Thymus (tissue), 11 donors: Measurements from ENCODE around the gene COBL. TPM values are rescaled to one million over a fixed set of nuclear protein-coding genes. Genes with fewer than 3 reads are reported as not detected.

Experiments used
- DNase-seq, 9 donors: peaks; one replicate each; pipeline ENCODE4 v3.0.0-alpha.2; 2013; ENCODE audit warnings: low spot score in 9 of 9, low read depth in 6 of 9, missing footprints in 1 of 9
- H3K27ac ChIP-seq, 2 donors: one replicate each; pipeline ENCODE4 v1.5.1; 2013; ENCODE audit warnings: control low read depth in 1 of 2, low read depth in 1 of 2, low read length in 1 of 2, mild to moderate bottlenecking in 1 of 2, moderate library complexity in 1 of 2
- H3K27me3 ChIP-seq, 2 donors: one replicate each; pipeline ENCODE4 v1.5.1; 2013; ENCODE audit warnings: low read length in 1 of 2; ENCODE audit not compliant: control insufficient read depth in 2 of 2, insufficient read depth in 1 of 2
- H3K36me3 ChIP-seq, 2 donors: one replicate each; pipeline ENCODE4 v1.5.1; 2013; ENCODE audit warnings: low read length in 1 of 2, mild to moderate bottlenecking in 1 of 2, moderate library complexity in 1 of 2; ENCODE audit not compliant: control insufficient read depth in 2 of 2, insufficient read depth in 2 of 2
- H3K4me1 ChIP-seq, 2 donors: one replicate each; pipeline ENCODE4 v1.5.1; 2013; ENCODE audit warnings: low read length in 2 of 2; ENCODE audit not compliant: control insufficient read depth in 2 of 2, insufficient read depth in 2 of 2
- H3K4me3 ChIP-seq, 2 donors: one replicate each; pipeline ENCODE4 v1.5.1; 2013; ENCODE audit warnings: low read length in 2 of 2, control low read depth in 1 of 2, mild to moderate bottlenecking in 1 of 2
- H3K9me3 ChIP-seq, 2 donors: one replicate each; pipeline ENCODE4 v1.5.1; 2013; ENCODE audit warnings: low read length in 1 of 2, mild to moderate bottlenecking in 1 of 2; ENCODE audit not compliant: control insufficient read depth in 2 of 2, insufficient read depth in 1 of 2
- WGBS: extraction: QIAGEN DNeasy Blood & Tissue Kit; methylation state at CpG from one replicate; pipeline ENCODE4 v1.1.7; 2013; 5-methylcytosine and 5-hydroxymethylcytosine counted together
- polyA plus RNA-seq: library from polyadenylated mRNA; stranded (reverse); fragments of 200-250 nt; gene quantifications from one replicate; pipeline ENCODE4 v1.2.3, GENCODE V29; 2013
- total RNA-seq: library from RNA; stranded (reverse); fragments of 120-200 nt; gene quantifications from one replicate; pipeline ENCODE4 v1.2.4, GENCODE V29; 2013
- donor health status: healthy.

COBL gene
- total and polyA plus RNA-seq, 2 donors, result 0.66 to 2.0 TPM

DNA sequence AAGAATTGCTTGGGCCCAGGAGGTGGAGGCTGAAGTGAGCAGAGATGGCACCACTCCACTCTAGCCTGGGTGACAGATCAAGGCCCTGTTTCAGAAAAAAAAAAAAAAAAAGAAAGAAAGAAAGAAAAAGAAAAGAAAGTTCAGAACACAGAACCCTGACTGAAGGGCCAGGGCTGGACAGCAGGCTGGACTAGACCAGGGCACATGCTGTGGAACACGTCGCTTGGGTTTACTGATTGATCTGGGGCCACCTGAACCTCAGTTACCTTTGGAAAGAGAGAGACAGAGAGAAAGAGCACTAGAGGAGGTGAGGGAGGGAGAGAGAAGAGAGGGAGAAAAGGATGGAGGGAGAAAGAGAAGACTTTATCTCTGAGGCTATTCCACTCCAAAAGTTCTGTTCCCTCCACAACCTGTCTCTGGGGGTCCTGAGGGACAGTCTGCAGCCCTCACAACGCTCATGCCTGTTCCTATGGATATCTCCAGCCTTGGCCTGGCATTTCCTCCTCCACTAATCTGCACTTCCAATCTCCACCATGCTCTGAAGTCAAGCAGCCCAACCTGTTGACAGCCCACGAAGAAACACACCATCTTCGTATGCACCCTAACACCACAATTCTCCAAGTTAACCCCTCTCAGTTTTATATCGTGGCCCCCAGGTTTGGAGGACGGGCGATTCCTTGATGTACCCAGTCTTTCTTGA lies 81.8 kb downstream of the COBL start:
- H3K4me3 ChIP-seq, result no peak overlapping the region
- no peak overlapping the region for H3K27ac ChIP-seq
- no peaks in the 10 kb centered on the region for H3K4me1 ChIP-seq
- H3K27me3 ChIP-seq, result peaks cover 0 to 4% of the 10 kb centered on the region in 2 donors
- H3K9me3 ChIP-seq, result no peaks in the 10 kb centered on the region
- WGBS, result 94% methylated on average over 8 of the region's 8 CpGs
- DNase-seq, result no peak
- H3K36me3 ChIP-seq, result no peaks in the 10 kb centered on the region

GRCh38 chr7:51234139-51234538 lies 82.5 kb downstream of the COBL start:
- Histone ChIP-seq H3K27me3 (peaks cover 0 to 4% of the 10 kb centered on the region in 2 donors), H3K36me3 (no peaks in the 10 kb centered on the region), H3K27ac (no peak overlapping the region), H3K9me3 (no peaks in the 10 kb centered on the region), H3K4me3 (no peak overlapping the region), H3K4me1 (no peaks in the 10 kb centered on the region)
- no peak for DNase-seq
- 96% methylated on average over 13 of the region's 13 CpGs for WGBS

GRCh38 chr7:51233374-51233773 lies 83.2 kb downstream of the COBL start:
- Histone ChIP-seq H3K4me3 (no peak overlapping the region), H3K4me1 (no peaks in the 10 kb centered on the region), H3K36me3 (no peaks in the 10 kb centered on the region), H3K27me3 (peaks cover 0 to 4% of the 10 kb centered on the region in 2 donors), H3K9me3 (no peaks in the 10 kb centered on the region), H3K27ac (no peak overlapping the region)
- no peak for DNase-seq
- WGBS, result 91% methylated on average over 13 of the region's 13 CpGs

- Histone ChIP-seq H3K27me3 (peaks cover 0 to 2% of the 10 kb centered on the region in 2 donors), H3K4me1 (no peaks in the 10 kb centered on the region), H3K36me3 (no peaks in the 10 kb centered on the region), H3K9me3 (no peaks in the 10 kb centered on the region), H3K27ac (no peak overlapping the region), H3K4me3 (no peak overlapping the region)
- 69% methylated on average over 5 of the region's 5 CpGs for WGBS
- no peak for DNase-seq
These were observed 85.9 kb downstream of the COBL start for GRCh38 chr7:51230723-51231122.

GRCh38 chr7:51230324-51230625 lies 86.3 kb downstream of the COBL start:
- 87% methylated on average over 2 of the region's 2 CpGs for WGBS
- H3K36me3 ChIP-seq, result no peaks in the 10 kb centered on the region
- no peak for DNase-seq
- H3K4me3 ChIP-seq, result no peak overlapping the region
- H3K9me3 ChIP-seq, result no peaks in the 10 kb centered on the region
- H3K27me3 ChIP-seq, result peaks cover 0 to 2% of the 10 kb centered on the region in 2 donors
- H3K27ac ChIP-seq, result no peak overlapping the region
- H3K4me1 ChIP-seq, result no peaks in the 10 kb centered on the region

GRCh38 chr7:51229620-51230323 lies 86.8 kb downstream of the COBL start:
- no peaks in the 10 kb centered on the region for H3K9me3 ChIP-seq
- no peak for DNase-seq
- peaks cover 0 to 2% of the 10 kb centered on the region in 2 donors for H3K27me3 ChIP-seq
- H3K4me3 ChIP-seq, result no peak overlapping the region
- no peak overlapping the region for H3K27ac ChIP-seq
- H3K36me3 ChIP-seq, result no peaks in the 10 kb centered on the region
- WGBS, result 96% methylated on average over 11 of the region's 11 CpGs
- H3K4me1 ChIP-seq, result no peaks in the 10 kb centered on the region

DNA sequence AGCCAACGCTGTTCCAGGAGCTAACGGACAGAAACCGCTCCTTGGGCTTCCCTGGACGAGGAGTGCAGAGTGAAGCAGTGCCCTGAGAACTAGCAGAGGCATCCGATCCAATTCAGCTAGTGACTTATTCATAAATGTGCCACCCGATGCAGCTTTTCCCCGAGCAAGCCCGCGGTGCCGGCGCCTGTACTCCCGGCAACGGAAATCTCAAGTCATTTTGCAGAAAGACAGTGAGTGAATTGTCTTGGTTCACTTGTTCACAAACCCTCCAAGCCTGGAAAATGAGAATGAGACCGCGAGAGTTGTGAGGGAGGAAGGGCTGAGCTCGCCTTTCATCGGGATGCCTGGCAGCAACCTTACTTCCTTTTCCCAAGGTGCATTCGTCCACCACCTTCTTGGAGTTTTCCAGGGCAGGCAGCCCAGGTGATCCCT lies 87.5 kb downstream of the COBL start:
- Histone ChIP-seq H3K4me1 (no peaks in the 10 kb centered on the region), H3K27ac (no peak overlapping the region), H3K36me3 (no peaks in the 10 kb centered on the region), H3K9me3 (no peaks in the 10 kb centered on the region), H3K27me3 (peaks cover 0 to 2% of the 10 kb centered on the region in 2 donors), H3K4me3 (no peak overlapping the region)
- no peak for DNase-seq
- 81% methylated on average over 18 of the region's 18 CpGs for WGBS

DNA sequence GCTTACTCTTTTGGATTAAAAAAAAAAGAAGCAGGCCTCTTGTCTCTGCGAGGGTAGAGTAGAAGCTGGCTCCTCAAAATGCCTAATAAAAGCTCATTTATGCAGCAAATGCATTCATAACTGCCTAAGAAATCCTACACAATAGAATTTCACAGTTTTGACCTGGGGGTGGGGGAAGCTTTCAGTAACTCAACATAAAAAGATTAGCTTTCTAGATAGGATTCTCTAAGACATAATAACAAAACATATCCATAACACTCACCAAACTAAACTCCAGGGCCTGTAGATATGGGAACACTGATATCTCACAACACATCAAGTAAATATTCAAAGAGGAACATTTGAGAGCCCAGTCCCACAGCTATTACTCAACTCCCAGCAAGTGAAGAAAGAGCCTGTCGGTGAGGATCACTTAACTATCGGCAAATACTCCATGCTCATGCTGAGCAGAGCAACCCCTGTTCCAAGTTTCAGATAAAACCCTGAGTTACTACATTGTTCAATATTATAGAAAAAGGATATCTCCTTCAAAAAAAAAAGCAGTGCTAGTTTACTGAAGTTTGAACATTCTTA lies 88.1 kb downstream of the COBL start:
- H3K36me3 ChIP-seq, result no peaks in the 10 kb centered on the region
- H3K4me1 ChIP-seq, result no peaks in the 10 kb centered on the region
- no peak for DNase-seq
- no peaks in the 10 kb centered on the region for H3K9me3 ChIP-seq
- H3K27me3 ChIP-seq, result peaks cover 0 to 2% of the 10 kb centered on the region in 2 donors
- WGBS, result 87% methylated on average over 3 of the region's 3 CpGs
- no peak overlapping the region for H3K4me3 ChIP-seq
- no peak overlapping the region for H3K27ac ChIP-seq

GRCh38 chr7:51227861-51228260 lies 88.7 kb downstream of the COBL start:
- Histone ChIP-seq H3K27me3 (peaks cover 0 to 2% of the 10 kb centered on the region in 2 donors), H3K4me1 (no peaks in the 10 kb centered on the region), H3K36me3 (no peaks in the 10 kb centered on the region), H3K4me3 (no peak overlapping the region), H3K9me3 (no peaks in the 10 kb centered on the region), H3K27ac (no peak overlapping the region)
- no peak for DNase-seq
- WGBS, result 92% methylated on average over 6 of the region's 6 CpGs
